Mammary epithelial cell (primary cell): Measurements from ENCODE around the gene CCDC28B.

Experiments
- CTCF ChIP-seq, 2 donors: IDR thresholded peaks in 1 of 2; conservative IDR thresholded peaks in 1 of 2; 2 replicates each; pipeline ENCODE4 v1.5.1; 2011 to 2012; ENCODE audit warnings: inconsistent platforms in 2 of 2, low read length in 2 of 2, mild to moderate bottlenecking in 2 of 2, control low read depth in 1 of 2, low read depth in 1 of 2; ENCODE audit not compliant: insufficient read depth in 1 of 2; ENCODE audit errors: extremely low read depth in 1 of 2
- EZH2 ChIP-seq: IDR thresholded peaks from 2 replicates; pipeline ENCODE4 v1.6.1; 2012; ENCODE audit warnings: low read length, inconsistent platforms, borderline replicate concordance

- TF ChIP-seq CTCF (conservative IDR thresholded peaks at IDR 0.05 in 1 of 2, IDR thresholded peaks at IDR 0.05 in 1 of 2; ENCODE audit: extremely low read depth in 1 of 2, insufficient read depth in 1 of 2, low read depth in 1 of 2, low read length in 2 of 2) (no peak), EZH2 (no peak)
Observed at GRCh38 chr1:32192220-32192948, 8.0 kb upstream of the CCDC28B start.
